ENCODE results near the gene TOPBP1. TPM values are rescaled to one million over a fixed set of nuclear protein-coding genes. Genes with fewer than 3 reads are reported as not detected.
"Not testable (repeated sequence)": the region's sequence is repeated elsewhere in the genome, so short reads cannot be mapped to it uniquely, and the experiment has no call there.

TOPBP1 gene
- total RNA-seq, 1 donor from 2014 or later = 47.3 TPM

DNA sequence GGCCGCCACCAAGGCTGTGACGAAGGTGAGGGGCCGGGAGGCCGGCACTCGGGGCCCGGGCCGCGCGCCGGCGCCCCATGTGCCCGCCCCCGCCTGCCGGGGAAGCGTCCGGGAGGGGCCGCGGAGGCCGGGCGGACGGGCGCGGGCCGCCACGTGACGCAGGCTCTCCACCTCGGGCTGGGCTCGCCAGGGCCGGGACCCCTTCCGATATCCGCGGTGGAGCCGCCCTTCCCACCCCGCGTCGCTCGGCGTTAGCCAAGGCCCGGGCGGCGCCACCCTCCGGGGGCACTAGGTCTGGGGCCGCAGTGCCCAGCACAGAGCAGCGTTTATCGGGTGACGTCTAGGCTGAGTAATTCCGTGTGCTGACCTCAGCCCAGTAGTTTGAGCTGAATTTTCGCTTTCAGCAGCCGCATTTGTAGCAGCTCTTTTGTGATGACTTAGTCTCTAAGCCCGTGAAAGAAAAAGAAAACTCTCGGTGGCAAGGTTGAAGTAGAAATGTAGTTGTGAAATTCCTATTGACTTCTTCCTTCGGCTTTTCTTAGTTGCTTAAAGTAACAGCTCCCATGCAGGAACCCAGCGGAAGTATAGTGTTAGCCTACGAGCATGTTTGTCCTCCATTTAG is 87.4 kb downstream of the TOPBP1 start:
- DNase-seq (ENCODE audit: low spot score in 2 of 2) (peak; percentile 68 to 73), FAIRE-seq (no peak)

DNA sequence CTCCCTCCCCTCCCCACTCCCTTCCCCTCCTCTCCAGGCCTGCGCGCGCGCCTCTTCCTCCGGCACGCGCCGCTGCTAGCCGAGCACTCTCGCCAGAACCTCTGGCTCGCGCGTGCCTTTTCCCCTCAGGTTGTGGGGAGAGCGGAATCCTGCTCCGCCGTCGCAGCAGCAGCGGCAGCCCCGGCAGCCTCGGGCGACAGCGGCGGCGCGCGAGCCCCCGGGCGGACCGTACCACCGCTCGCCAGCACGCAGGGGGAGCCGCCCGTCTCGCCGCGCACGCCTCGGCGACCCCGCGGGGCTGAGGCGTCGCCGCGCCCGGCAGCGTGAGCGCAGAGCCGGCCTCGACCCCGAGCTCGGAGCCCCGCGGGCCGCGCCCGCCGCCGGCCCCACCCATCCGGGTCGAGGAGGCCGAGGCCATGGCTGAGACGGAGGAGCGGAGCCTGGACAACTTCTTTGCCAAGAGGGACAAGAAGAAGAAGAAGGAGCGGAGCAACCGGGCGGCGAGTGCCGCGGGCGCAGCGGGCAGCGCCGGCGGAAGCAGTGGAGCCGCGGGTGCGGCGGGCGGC is 88.0 kb downstream of the TOPBP1 start, which contains the start of gene CDV3:
TSS of gene CDV3 (plus strand) at position 58 of the 566 bp plus-strand sequence. CDS start at position 417, 359 bp downstream.
- FAIRE-seq = no peak
- no peak for DNase-seq (ENCODE audit: low spot score in 2 of 2)

DNA sequence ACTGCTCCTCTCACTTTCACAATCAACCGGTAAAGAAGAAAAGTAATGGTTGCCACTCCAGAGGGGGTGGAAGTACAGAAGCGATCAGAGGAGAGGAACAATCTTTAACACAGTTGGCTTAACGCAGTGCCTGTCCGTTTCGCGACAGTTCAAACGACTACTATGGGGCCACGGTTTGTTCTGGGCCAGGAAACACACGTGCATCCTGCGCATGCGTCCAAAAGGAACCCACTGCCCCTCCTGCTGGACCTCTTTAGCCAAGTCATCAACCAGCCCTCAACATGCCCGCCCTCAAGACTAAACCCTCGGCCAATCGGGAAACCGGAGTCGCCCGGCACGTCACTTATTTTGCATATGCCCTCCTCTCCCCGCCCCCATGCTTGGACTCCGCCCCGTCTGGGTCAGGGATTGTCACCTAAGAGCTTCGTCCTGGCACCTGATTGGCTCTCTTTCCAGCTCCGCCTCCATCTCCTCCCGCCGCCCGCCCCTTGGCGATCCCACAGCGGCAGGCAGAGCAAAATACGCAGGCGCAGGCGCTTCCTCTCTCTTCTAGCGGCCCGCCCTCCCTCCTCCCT is 88.6 kb downstream of the TOPBP1 start:
- FAIRE-seq = peak; percentile 98
- peak; percentile 86 to 88 for DNase-seq (ENCODE audit: low spot score in 2 of 2)

DNA sequence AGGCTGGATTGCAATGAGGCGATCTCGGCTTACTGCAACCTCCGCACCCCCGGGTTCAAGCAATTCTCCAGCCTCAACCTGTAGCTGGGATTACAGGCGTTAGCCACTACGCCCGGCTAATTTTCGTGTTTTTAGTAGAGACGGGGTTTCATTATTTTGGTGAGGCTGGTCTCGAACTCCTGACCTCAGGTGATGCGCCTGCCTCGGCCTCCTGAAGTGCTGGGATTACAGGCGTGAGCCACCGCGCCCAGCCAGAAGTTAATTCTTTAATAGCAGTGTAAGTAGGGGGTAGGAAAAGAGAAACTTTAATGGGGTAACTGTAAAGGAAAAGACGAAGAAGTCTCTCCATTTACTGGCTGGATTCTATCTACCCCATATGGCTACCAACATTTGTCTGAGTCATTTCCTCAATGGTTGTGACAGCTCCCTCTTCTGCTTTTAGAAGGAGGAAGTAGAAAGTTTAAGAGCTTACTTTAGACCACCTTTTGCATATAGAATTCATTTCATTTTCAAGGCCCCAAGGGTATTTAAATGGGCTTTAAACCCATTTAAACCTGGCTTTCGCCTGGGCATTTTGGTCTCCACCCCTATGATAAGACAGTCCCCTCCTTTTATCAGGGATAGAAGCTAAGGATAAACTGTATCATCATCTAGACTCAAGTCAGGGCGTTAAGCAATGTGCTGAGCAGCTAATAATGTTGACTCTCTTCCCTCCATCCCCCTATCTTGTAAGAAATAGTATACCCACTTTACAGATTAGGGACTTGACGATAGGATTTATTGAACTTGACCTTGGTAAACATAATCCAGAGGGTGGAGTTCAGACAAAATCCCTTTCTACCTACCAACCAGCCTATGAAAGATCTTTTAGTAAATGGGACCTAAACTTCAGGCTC is 89.3 kb downstream of the TOPBP1 start:
- DNase-seq (ENCODE audit: low spot score in 2 of 2) = no peak
- no peak for FAIRE-seq

DNA sequence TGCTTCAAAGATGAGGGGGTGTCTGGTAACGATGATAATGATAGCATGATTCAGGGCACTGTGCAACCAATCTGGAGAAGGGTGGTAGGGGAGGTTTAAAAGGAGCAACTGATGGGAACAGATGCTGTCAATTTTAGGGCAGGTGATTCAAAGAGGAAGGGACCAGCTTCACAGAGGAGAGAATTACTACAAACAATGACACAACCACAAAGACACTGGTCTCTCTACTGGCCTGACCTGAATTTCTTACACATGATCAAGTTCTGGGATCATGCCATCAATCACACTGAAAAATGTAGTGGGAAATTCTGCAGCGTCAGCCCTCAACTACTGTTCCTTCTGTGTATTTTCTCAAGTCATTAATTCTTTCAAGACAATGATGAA is 90.8 kb downstream of the TOPBP1 start:
- FAIRE-seq (no peak), DNase-seq (ENCODE audit: low spot score in 2 of 2) (no peak)

DNA sequence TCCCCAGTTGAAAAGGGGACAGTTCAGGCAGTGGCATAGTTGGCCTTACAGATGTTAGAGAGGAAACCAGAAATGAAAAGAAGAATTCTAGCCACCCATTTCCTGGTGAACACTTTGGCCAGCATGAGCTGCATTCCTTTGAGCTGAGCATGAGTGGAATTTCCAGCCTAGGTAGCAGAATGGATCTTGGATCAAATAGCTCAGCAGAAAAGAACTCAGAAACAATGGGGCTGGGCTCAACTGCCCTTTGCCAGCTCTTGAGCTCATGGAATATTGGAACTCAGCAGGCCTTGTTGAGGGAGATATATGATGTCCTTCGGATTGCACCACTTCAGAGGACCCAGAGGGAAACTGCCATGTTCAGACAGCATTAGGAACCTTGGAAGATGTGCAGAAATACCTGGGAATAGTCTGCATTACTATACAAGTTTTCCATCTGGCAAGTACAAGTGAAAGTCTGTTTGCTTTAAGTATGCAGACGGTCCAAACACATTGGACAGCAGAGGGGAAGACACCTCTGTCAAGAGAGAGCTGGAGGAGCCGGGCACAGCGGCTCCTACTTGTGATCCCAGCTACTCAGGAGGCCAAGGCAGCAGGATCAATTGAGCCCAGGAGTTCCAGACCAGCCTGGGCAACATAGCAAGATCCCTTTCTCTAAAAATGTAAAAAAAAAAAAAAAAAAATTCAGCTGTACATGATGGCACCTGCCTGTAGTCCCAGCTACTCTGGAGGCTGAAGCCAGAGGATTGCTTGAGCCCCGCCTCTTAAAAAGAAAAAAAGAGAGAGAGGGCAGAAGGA is 91.4 kb downstream of the TOPBP1 start:
- FAIRE-seq = no peak
- no peak for DNase-seq (ENCODE audit: low spot score in 2 of 2)

DNA sequence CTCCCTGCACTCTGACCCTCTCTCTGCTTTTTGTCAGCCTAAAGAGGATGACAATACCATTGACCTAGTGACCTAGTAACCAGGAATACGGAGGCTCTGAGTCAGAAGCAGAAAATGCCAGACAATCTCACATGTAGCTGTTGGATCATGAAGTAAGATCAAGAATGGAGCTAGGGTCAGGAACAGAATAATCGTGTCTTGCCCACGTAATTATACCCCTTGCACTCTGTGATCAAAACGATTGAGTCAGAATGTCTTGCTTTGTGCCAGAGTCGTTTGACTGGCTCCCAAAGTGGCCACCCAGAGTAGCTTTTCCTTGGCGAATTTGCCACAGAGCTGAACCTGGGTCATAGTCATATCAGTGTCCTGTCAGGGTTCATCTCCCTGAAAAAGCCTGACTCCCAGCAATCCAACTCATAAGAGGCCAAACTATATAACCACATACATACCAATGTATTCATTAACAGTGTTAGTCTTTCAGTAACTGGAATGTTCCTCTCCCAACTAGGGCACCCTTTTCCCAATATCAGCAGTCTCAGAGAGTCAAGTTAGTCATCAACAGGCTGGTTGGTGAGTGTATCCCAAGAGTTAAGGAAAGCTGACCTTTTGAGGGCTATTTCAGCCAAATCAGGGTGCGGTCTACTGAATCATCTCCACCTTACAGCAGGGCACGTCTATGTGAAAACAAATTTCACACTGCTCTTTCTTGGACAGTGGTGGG is 93.3 kb downstream of the TOPBP1 start:
- DNase-seq (ENCODE audit: low spot score in 2 of 2) (no peak), FAIRE-seq (no peak)

DNA sequence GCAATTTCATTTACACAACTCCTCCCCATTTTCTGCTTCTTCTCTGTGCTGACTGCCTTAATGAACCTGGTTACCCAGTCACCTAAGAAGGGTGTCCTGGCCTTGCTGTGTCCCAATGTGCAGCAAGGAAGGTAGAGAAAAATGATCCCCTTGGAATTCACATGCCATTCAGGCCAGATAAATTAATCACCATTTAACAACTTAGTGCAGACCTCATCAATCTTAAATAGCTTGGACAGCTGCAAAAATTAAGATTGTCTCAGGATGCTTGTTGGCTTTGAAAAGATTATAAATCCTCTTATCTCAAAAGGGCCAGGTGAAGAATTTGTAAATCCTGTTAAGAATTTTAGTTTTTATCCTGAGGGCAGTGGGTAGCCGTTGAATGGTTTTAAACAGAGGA is 97.9 kb downstream of the TOPBP1 start:
- FAIRE-seq = no peak
- DNase-seq (ENCODE audit: low spot score in 2 of 2) = no peak

DNA sequence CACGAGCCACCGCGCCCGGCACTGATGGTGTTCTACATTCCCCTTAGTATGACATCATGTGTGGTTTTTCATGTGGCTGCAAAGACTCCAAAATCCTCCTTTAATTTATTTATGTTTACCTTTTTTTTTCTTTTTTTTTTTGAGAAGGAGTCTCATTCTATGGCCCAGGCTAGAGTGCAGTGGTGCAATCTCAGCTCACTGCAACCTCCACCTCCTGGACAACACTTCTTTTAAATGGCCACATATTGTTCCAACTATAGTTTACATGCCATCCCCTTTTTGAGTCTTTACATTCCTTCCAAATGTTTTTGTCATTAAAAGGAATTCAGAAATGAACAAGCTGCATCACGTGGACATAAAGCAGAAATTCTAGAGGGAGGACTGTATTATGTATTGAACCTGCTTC is 98.6 kb downstream of the TOPBP1 start:
- no peak for DNase-seq (ENCODE audit: low spot score in 2 of 2)
- no peak for FAIRE-seq

DNA sequence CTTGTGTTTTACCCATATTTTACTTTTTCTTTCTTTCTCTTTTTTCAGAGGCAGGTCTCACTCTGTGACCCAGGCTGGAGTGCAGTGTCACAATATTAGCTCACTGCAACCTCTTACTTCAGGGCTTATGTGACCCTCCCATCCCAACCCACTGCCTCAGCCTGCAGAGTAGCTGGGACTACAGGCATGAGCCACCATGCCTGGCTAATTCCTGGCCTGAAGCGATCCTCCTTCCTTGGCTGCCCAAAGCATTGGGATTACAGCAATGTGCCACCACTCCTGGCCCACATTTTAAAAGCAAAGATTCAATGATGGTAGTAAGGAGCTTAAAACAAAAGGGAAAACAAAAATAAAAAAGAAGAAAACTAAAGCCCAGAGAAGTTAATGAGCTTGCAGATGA is 99.4 kb downstream of the TOPBP1 start:
- FAIRE-seq (no peak), DNase-seq (ENCODE audit: low spot score in 2 of 2) (no peak)

DNA sequence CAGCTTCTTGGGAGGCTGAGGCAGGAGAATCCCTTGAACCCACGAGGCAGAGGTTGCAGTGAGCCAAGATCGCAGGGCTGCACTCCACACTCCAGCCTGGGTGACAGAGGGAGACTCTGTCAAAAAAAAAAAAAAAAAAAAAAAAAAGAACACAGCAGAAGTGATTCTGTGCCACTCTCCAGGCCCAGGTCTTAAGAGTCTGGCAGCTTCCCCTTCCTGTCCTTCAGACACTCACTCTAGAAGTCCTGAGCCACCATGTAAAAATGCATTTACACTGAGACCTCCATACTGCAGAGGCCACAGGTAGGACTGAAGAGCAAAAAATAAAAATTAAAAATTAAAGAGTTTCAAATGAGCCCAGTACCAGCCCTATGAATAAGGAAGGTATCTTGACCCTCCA is 100.1 kb downstream of the TOPBP1 start:
- DNase-seq (ENCODE audit: low spot score in 2 of 2) = no peak
- FAIRE-seq = no peak

DNA sequence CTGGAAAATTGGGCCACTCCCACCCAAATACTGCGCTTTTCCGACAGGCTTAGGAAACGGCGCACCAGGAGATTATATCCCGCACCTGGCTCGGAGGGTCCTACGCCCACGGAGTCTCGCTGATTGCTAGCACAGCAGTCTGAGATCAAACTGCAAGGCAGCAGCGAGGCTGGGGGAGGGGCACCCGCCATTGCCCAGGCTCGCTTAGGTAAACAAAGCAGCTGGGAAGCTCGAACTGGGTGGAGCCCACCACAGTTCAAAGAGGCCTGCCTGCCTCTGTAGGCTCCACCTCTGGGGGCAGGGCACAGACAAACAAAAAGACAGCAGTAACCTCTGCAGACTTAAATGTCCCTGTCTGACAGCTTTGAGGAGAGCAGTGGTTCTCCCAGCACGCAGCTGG is 110.2 kb downstream of the TOPBP1 start:
- FAIRE-seq; DNase-seq (ENCODE audit: low spot score in 2 of 2): not testable (repeated sequence)

Small RNA genes within 50 kb of the gene (small RNA-seq; reads per million reads assigned to genes)
- not detected for gene RF00438
- not detected for gene RNA5SP140
- not detected for gene RNU6-678P

Other genes with a start within 250 kb of the TOPBP1 start
- gene CDV3, start 88.3 kb downstream of the TOPBP1 start, total RNA-seq = 117 TPM
- gene TF, start 84.5 kb upstream of the TOPBP1 start, total RNA-seq = 4.1 TPM
- 42.8 TPM for gene SRPRB, start 143.9 kb upstream of the TOPBP1 start, total RNA-seq
- 43.2 TPM for gene RAB6B, start 233.9 kb upstream of the TOPBP1 start, total RNA-seq